OCI-LY7 (cell line): ENCODE measurements around the gene FAM120A.

Experiments used
- CTCF ChIP-seq: fragments of 200-600 bp; sonication (generic); conservative IDR thresholded peaks from 2 replicates; pipeline ENCODE4 v1.5.1; 2014; ENCODE audit warnings: mild to moderate bottlenecking, antibody characterized with exemption, low read length, moderate library complexity, mixed read lengths
- EZH2phosphoT487 ChIP-seq: fragments of 200-600 bp; sonication (generic); IDR thresholded peaks from 2 replicates; pipeline ENCODE4 v1.6.1; 2018; ENCODE audit warnings: low read depth, borderline replicate concordance, mild to moderate bottlenecking, mixed run types, antibody characterized with exemption, low read length, moderate library complexity, mixed read lengths

GRCh38 chr9:93598647-93599241 lies 147.3 kb downstream of the FAM120A start:
- TF ChIP-seq CTCF (no peak), EZH2phosphoT487 (no peak)
